ENCODE measurements around the gene FAM169A. TPM values are rescaled to one million over a fixed set of nuclear protein-coding genes. Genes with fewer than 3 reads are reported as not detected.
A peak's percentile ranks its signal among the peaks of the same experiment; 100 is the strongest.
"Not testable (repeated sequence)": the region's sequence is repeated elsewhere in the genome, so short reads cannot be mapped to it uniquely, and the experiment has no call there.

FAM169A gene
- total RNA-seq, 1 donor from 2014 or later, result 12.1 TPM

DNA sequence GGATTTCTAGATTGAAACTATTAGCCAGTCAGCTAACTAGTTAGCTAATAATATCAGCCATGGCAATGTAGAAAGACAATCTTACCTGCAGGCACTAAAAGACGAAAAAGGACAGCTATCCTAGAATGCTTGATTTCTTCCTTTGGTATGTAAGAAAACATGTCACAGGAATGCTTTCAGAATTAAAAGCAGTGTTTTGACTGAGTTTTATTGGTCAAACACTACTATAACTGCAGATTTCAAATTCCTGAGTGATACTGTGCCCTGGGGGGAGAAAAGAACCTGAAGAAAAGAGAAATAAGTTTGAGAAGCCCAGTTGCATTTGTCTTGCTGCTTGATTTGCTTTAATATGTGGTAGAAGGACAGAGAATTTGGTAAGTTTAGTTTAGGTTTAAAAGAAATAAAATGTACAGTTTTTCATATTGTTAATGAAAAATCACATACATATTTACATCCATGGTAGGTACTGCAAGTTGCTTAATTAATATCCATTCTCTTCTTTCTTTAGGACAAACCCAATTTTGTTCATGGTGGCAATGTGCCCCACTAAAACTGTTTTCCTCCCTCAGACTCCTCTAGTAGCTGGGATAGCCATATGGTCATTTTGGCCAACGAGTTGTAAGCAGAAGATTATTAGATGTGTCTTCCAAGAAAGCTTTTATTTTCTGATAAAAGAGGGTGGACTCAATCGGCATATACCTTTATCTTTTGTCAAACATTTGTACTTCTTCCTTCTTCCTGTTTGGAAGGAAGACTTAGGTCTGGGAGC is 4.3 kb upstream of the FAM169A start:
- TF ChIP-seq, protein P1, sequence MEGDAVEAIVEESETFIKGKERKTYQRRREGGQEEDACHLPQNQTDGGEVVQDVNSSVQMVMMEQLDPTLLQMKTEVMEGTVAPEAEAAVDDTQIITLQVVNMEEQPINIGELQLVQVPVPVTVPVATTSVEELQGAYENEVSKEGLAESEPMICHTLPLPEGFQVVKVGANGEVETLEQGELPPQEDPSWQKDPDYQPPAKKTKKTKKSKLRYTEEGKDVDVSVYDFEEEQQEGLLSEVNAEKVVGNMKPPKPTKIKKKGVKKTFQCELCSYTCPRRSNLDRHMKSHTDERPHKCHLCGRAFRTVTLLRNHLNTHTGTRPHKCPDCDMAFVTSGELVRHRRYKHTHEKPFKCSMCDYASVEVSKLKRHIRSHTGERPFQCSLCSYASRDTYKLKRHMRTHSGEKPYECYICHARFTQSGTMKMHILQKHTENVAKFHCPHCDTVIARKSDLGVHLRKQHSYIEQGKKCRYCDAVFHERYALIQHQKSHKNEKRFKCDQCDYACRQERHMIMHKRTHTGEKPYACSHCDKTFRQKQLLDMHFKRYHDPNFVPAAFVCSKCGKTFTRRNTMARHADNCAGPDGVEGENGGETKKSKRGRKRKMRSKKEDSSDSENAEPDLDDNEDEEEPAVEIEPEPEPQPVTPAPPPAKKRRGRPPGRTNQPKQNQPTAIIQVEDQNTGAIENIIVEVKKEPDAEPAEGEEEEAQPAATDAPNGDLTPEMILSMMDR (IDR thresholded peaks at IDR 0.05; ENCODE audit: insufficient read depth, low read length, severe bottlenecking), result no peak
- FAIRE-seq, result no peak
- no peaks in the 10 kb centered on the region for H3K36me3 ChIP-seq (ENCODE audit: control insufficient read depth, insufficient read depth, low read length)
- no peak overlapping the region for H3K4me3 ChIP-seq (ENCODE audit: low read depth, low read length)
- no peak for DNase-seq (ENCODE audit: low read depth)
- no peaks in the 10 kb centered on the region for H3K27me3 ChIP-seq (ENCODE audit: control insufficient read depth, insufficient read depth, low read length)

DNA sequence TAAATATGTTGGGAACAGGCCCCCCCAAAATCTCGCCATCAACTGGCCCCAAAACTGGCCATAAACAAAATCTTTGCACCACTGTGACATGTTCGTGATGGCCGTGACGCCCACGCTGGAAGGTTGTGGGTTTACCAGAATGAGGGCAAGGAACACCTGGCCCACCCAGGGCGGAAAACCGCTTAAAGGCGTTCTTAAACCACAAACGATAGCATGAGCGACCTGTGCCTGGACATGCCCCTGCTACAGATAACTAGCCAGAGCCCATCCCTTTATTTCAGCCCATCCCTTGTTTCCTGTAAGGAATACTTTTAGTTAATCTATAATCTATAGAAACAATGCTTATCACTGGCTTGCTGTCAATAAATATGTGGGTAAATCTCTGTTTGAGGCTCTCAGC is 3.2 kb upstream of the FAM169A start:
- not testable (repeated sequence) for FAIRE-seq; H3K4me3 ChIP-seq (ENCODE audit: low read depth, low read length); DNase-seq (ENCODE audit: low read depth); H3K36me3 ChIP-seq (ENCODE audit: control insufficient read depth, insufficient read depth, low read length); H3K27me3 ChIP-seq (ENCODE audit: control insufficient read depth, insufficient read depth, low read length)

DNA sequence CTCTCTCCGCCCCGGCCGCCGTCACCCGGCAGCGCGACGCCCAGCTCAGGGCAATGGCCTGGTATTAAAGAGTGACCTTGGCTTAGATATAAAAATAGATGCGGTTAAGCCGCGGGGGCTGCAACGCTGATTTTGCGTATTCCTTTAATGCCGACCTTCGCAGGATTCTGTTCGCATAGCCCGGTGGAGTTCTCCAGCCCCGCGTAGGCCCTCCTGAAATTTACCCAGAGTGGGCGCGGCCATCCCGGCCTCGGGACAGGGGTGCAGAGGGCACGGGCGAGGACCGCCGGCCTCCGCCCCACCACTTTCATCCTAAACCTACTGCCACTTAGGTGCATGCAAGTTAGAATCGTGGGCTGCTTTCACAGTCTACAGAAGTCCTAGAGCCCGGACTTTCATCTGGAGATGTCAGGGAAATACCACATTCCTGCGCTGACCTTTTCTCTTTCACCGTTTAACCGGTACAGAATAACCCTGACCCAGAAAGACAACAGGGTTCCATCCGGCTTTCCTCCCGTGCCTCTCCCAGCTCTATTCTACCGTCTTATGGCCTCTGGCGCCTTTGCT is 492 bp upstream of the FAM169A start:
- no peak for DNase-seq (ENCODE audit: low read depth)
- TF ChIP-seq, protein P1 (IDR thresholded peaks at IDR 0.05; ENCODE audit: insufficient read depth, low read length, severe bottlenecking), result no peak
- no peak for FAIRE-seq
- no peaks in the 10 kb centered on the region for H3K27me3 ChIP-seq (ENCODE audit: control insufficient read depth, insufficient read depth, low read length)
- no peaks in the 10 kb centered on the region for H3K36me3 ChIP-seq (ENCODE audit: control insufficient read depth, insufficient read depth, low read length)
- peak overlapping the region; percentile 89 for H3K4me3 ChIP-seq (ENCODE audit: low read depth, low read length)

DNA sequence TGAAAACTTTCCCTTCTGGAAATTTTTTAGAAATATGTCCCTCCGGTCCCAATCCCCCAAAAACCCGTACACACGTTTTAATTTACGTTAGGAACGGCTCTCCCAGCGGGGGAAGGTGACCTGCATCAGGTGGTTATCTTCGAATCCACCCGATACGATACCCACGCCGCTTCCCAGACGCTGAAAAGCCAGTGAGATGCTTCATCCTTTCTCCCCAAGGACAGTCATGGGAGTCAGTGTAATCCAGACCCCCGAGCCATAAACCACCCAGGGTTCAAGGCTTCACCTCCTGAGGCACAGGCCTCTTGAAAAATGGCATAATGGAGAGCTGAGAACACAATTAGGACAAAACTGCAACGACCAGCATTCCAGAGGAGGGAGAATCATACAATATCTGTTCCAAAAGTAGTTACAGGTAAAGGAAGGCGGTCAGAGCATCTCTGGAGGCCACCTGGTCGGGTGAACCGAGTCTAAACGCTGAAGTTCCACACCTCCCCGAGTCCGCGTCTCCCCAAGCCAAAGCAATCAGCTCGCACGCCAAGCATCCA is 857 bp downstream of the FAM169A start:
- FAIRE-seq, result no peak
- TF ChIP-seq, protein P1 (IDR thresholded peaks at IDR 0.05; ENCODE audit: insufficient read depth, low read length, severe bottlenecking), result no peak
- DNase-seq (ENCODE audit: low read depth), result no peak
- no peaks in the 10 kb centered on the region for H3K27me3 ChIP-seq (ENCODE audit: control insufficient read depth, insufficient read depth, low read length)
- H3K4me3 ChIP-seq (ENCODE audit: low read depth, low read length), result peak overlapping the region; percentile 89
- H3K36me3 ChIP-seq (ENCODE audit: control insufficient read depth, insufficient read depth, low read length), result no peaks in the 10 kb centered on the region

DNA sequence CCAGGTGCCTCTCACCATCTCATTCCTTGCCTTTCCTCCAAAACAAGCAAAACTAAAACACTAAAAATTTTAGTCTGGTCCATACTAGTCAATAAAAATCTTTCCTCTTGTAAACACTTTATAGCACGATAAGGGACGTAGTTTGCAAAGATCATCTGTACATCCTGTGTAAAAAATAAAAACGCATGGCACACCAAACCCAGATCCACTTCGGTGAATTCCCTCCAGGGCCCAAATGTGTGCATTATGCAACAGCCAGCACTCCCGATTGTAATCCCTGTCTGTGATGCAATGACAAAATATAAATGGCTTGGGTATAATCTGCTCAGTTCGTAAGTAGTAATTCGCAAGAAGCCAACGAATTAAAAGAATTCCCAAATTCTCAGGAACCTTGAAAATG is 1.4 kb downstream of the FAM169A start:
- FAIRE-seq (peak; percentile 66), DNase-seq (ENCODE audit: low read depth) (peak; percentile 48)
- H3K4me3 ChIP-seq (ENCODE audit: low read depth, low read length), result peak overlapping the region; percentile 89
- no peaks in the 10 kb centered on the region for H3K36me3 ChIP-seq (ENCODE audit: control insufficient read depth, insufficient read depth, low read length)
- TF ChIP-seq, protein P1 (IDR thresholded peaks at IDR 0.05; ENCODE audit: insufficient read depth, low read length, severe bottlenecking), result no peak
- H3K27me3 ChIP-seq (ENCODE audit: control insufficient read depth, insufficient read depth, low read length), result no peaks in the 10 kb centered on the region

DNA sequence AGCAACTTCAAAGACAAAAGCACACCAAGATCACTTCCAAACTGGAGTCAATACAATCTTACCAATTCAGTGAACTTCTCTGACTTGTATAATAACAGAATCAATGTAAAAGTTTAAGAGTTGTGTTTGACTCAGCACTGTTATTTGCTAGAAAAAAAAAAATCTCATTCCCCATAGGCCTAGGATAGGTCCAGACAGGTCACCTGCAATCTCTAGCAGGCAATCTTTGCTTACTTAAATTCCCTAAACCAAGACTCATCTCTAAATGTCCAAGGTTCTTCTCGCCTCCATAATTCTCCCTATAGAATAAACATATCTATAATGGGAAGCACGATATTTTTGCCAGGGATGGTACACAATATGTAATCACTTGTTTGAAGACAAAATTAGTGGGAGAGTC is 2.5 kb downstream of the FAM169A start:
- Histone ChIP-seq H3K27me3 (ENCODE audit: control insufficient read depth, insufficient read depth, low read length) (no peaks in the 10 kb centered on the region), H3K4me3 (ENCODE audit: low read depth, low read length) (no peak overlapping the region), H3K36me3 (ENCODE audit: control insufficient read depth, insufficient read depth, low read length) (no peaks in the 10 kb centered on the region)
- DNase-seq (ENCODE audit: low read depth) (peak; percentile 64), FAIRE-seq (no peak)
- TF ChIP-seq, protein P1 (IDR thresholded peaks at IDR 0.05; ENCODE audit: insufficient read depth, low read length, severe bottlenecking), result no peak

Measured in bronchial epithelial cell (primary cell).